Measurements from ENCODE around the gene FCN1. TPM values are rescaled to one million over a fixed set of nuclear protein-coding genes. Genes with fewer than 3 reads are reported as not detected.

Gene FCN1
- polyA plus RNA-seq, 1 of the 3 experiments (the other 2 are of a cell fraction): not detected

DNA sequence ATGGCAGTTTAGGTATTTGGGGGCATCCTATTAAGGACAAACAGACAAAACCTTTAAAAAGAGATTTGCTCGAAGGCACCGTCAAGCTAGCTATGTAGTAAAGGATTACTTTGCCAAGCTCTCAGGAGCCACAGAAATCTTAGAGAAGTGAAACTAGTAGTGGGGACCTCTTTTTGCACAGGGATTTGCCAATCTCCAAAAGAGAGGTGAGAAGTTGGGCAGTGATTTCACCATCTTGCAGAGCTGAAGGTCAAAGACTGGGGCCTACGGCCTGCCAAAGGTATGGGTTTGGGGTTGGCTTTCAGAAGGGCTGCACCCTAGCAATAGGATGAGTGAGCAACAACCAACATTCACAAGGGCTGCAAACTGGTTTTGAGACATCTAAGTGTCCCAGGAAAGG, 1.6 kb upstream of the FCN1 start:
- no peaks in the 10 kb centered on the region for H3K36me3 ChIP-seq (replicated peaks in 1 of 2; ENCODE audit: control insufficient read depth in 1 of 2, insufficient read depth in 2 of 2, low read length in 1 of 2)
- H3K9ac ChIP-seq: no peak overlapping the region
- H3K79me2 ChIP-seq (ENCODE audit: insufficient read depth): no peaks in the 10 kb centered on the region
- POLR2A ChIA-PET: no interaction called here
- no peaks in the 10 kb centered on the region for H3K4me1 ChIP-seq (ENCODE audit: control insufficient read depth in 1 of 2, insufficient read depth in 2 of 2, low read depth in 1 of 2, low read length in 1 of 2)
- CTCF ChIA-PET: no interaction called here
- WGBS (ENCODE audit: low lambda C conversion rate): 29% methylated on average over 3 of the region's 3 CpGs
- no peaks in the 10 kb centered on the region for H3K9me2 ChIP-seq
- H3K27me3 ChIP-seq (ENCODE audit: insufficient read depth): no peaks in the 10 kb centered on the region
- no peak overlapping the region for H2AFZ ChIP-seq (ENCODE audit: low read depth)
- H3K9me3 ChIP-seq: no peaks in the 10 kb centered on the region
- no peak overlapping the region for H3K4me2 ChIP-seq
- no peak for DNase-seq
- no peak overlapping the region for H3K27ac ChIP-seq (ENCODE audit: low read depth in 2 of 2, low read length in 1 of 2)
- no peaks in the 10 kb centered on the region for H4K20me1 ChIP-seq (ENCODE audit: insufficient read depth)
- no peak overlapping the region for H3K4me3 ChIP-seq (ENCODE audit: low read depth in 2 of 2, low read length in 1 of 2)
- no peaks in the 10 kb centered on the region for H3F3A ChIP-seq (replicated peaks; ENCODE audit: insufficient read depth)
- TF ChIP-seq NFIC (IDR thresholded peaks at IDR 0.05; ENCODE audit: borderline replicate concordance): no peak
- TF ChIP-seq NRF1 (IDR thresholded peaks at IDR 0.05; ENCODE audit: low read depth, low read length): no peak
- no peak for TF ChIP-seq GABPA (IDR thresholded peaks at IDR 0.05; ENCODE audit: low read depth)
- no peak for TF ChIP-seq TCF12 (IDR thresholded peaks at IDR 0.05)
- no peak for TF ChIP-seq ELF1 (IDR thresholded peaks at IDR 0.05)
- TF ChIP-seq RXRA (IDR thresholded peaks at IDR 0.05; ENCODE audit: borderline replicate concordance, low read depth): no peak
- TF ChIP-seq, protein P1, sequence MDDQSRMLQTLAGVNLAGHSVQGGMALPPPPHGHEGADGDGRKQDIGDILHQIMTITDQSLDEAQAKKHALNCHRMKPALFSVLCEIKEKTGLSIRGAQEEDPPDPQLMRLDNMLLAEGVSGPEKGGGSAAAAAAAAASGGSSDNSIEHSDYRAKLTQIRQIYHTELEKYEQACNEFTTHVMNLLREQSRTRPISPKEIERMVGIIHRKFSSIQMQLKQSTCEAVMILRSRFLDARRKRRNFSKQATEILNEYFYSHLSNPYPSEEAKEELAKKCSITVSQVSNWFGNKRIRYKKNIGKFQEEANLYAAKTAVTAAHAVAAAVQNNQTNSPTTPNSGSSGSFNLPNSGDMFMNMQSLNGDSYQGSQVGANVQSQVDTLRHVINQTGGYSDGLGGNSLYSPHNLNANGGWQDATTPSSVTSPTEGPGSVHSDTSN (IDR thresholded peaks at IDR 0.05): no peak
- TF ChIP-seq POLR2AphosphoS5 (IDR thresholded peaks at IDR 0.05; ENCODE audit: low read depth, low read length): no peak
- TF ChIP-seq TAF1 (IDR thresholded peaks at IDR 0.05; ENCODE audit: borderline replicate concordance, low read depth, low read length): no peak
- TF ChIP-seq FOSL2 (IDR thresholded peaks at IDR 0.05; ENCODE audit: borderline replicate concordance, low read depth): no peak
- TF ChIP-seq YY1 (IDR thresholded peaks at IDR 0.05; ENCODE audit: low read depth): no peak
- TF ChIP-seq GATA2 (CRISPR knock-in tag; IDR thresholded peaks at IDR 0.05): no peak
- no peak for TF ChIP-seq TEAD4 (IDR thresholded peaks at IDR 0.05; ENCODE audit: borderline replicate concordance, insufficient read depth)
- TF ChIP-seq MXI1 (IDR thresholded peaks at IDR 0.05; ENCODE audit: low read depth, low read length): no peak
- TF ChIP-seq, protein P2, sequence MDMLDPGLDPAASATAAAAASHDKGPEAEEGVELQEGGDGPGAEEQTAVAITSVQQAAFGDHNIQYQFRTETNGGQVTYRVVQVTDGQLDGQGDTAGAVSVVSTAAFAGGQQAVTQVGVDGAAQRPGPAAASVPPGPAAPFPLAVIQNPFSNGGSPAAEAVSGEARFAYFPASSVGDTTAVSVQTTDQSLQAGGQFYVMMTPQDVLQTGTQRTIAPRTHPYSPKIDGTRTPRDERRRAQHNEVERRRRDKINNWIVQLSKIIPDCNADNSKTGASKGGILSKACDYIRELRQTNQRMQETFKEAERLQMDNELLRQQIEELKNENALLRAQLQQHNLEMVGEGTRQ (IDR thresholded peaks at IDR 0.05; ENCODE audit: borderline replicate concordance, low read depth, low read length): no peak
- no peak for TF ChIP-seq FOXM1 (IDR thresholded peaks at IDR 0.05; ENCODE audit: low read depth)

- no peak overlapping the region for H3K9ac ChIP-seq
- no peak overlapping the region for H3K4me2 ChIP-seq
- H3K9me2 ChIP-seq: no peaks in the 10 kb centered on the region
- H3K4me3 ChIP-seq (ENCODE audit: low read depth in 2 of 2, low read length in 1 of 2): no peak overlapping the region
- POLR2A ChIA-PET: no interaction called here
- H3K27me3 ChIP-seq (ENCODE audit: insufficient read depth): no peaks in the 10 kb centered on the region
- no peaks in the 10 kb centered on the region for H3F3A ChIP-seq (replicated peaks; ENCODE audit: insufficient read depth)
- DNase-seq: no peak
- TF ChIP-seq POLR2AphosphoS5 (IDR thresholded peaks at IDR 0.05; ENCODE audit: low read depth, low read length): no peak
- no peak for TF ChIP-seq EZH2phosphoT487 (IDR thresholded peaks at IDR 0.05; ENCODE audit: borderline replicate concordance, low read depth)
- TF ChIP-seq JUND (IDR thresholded peaks at IDR 0.05): no peak
- TF ChIP-seq, protein P3, sequence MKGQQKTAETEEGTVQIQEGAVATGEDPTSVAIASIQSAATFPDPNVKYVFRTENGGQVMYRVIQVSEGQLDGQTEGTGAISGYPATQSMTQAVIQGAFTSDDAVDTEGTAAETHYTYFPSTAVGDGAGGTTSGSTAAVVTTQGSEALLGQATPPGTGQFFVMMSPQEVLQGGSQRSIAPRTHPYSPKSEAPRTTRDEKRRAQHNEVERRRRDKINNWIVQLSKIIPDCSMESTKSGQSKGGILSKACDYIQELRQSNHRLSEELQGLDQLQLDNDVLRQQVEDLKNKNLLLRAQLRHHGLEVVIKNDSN (IDR thresholded peaks at IDR 0.05; ENCODE audit: borderline replicate concordance, low read depth): no peak
- TF ChIP-seq FOSL2 (IDR thresholded peaks at IDR 0.05; ENCODE audit: borderline replicate concordance, low read depth): no peak
- TF ChIP-seq IRF3 (IDR thresholded peaks at IDR 0.05; ENCODE audit: low read depth, low read length): no peak
- TF ChIP-seq, protein P4, sequence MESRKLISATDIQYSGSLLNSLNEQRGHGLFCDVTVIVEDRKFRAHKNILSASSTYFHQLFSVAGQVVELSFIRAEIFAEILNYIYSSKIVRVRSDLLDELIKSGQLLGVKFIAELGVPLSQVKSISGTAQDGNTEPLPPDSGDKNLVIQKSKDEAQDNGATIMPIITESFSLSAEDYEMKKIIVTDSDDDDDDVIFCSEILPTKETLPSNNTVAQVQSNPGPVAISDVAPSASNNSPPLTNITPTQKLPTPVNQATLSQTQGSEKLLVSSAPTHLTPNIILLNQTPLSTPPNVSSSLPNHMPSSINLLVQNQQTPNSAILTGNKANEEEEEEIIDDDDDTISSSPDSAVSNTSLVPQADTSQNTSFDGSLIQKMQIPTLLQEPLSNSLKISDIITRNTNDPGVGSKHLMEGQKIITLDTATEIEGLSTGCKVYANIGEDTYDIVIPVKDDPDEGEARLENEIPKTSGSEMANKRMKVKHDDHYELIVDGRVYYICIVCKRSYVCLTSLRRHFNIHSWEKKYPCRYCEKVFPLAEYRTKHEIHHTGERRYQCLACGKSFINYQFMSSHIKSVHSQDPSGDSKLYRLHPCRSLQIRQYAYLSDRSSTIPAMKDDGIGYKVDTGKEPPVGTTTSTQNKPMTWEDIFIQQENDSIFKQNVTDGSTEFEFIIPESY (IDR thresholded peaks at IDR 0.05; ENCODE audit: borderline replicate concordance, low read depth): no peak
- TF ChIP-seq FOXJ3 (CRISPR knock-in tag; IDR thresholded peaks at IDR 0.05): no peak
- TF ChIP-seq TCF12 (IDR thresholded peaks at IDR 0.05): no peak
- TF ChIP-seq TEAD4 (IDR thresholded peaks at IDR 0.05; ENCODE audit: borderline replicate concordance, insufficient read depth): no peak
- TF ChIP-seq MXI1 (IDR thresholded peaks at IDR 0.05; ENCODE audit: low read depth, low read length): no peak
- no peak for TF ChIP-seq NRF1 (IDR thresholded peaks at IDR 0.05; ENCODE audit: low read depth, low read length)
- no peaks in the 10 kb centered on the region for H3K9me3 ChIP-seq
- H3K36me3 ChIP-seq (replicated peaks in 1 of 2; ENCODE audit: control insufficient read depth in 1 of 2, insufficient read depth in 2 of 2, low read length in 1 of 2): no peaks in the 10 kb centered on the region
- H4K20me1 ChIP-seq (ENCODE audit: insufficient read depth): no peaks in the 10 kb centered on the region
- 42% methylated on average over 3 of the region's 10 CpGs for WGBS (ENCODE audit: low lambda C conversion rate)
- H2AFZ ChIP-seq (ENCODE audit: low read depth): no peak overlapping the region
- CTCF ChIA-PET: interaction anchor here (0.7 kb wide), 1 partner anchor 236 kb away, joined by 3 read pairs; no protein-coding TSS in a partner anchor
- H3K27ac ChIP-seq (ENCODE audit: low read depth in 2 of 2, low read length in 1 of 2): no peak overlapping the region
- H3K79me2 ChIP-seq (ENCODE audit: insufficient read depth): no peaks in the 10 kb centered on the region
- H3K4me1 ChIP-seq (ENCODE audit: control insufficient read depth in 1 of 2, insufficient read depth in 2 of 2, low read depth in 1 of 2, low read length in 1 of 2): no peaks in the 10 kb centered on the region
Observed at GRCh38 chr9:134918646-134919045, 934 bp upstream of the FCN1 start.

Data from SK-N-SH (cell line).